IMR-90 (cell line): ENCODE data around the gene APOOL. TPM values are rescaled to one million over a fixed set of nuclear protein-coding genes. Genes with fewer than 3 reads are reported as not detected.
A peak's percentile ranks its signal among the peaks of the same experiment; 100 is the strongest.

ENCODE experiments used
- ATAC-seq: fragments of 200-7000 bp; cut with Tn5 transposase; 2 replicates; pipeline ENCODE4 v1.9.1; 2020; ENCODE audit warnings: low read depth, mild to moderate bottlenecking, moderate library complexity
- BruUV-seq: library from RNA; stranded (reverse); fragments of 400-500 nt; replicated peaks from 2 replicates; lab custom pipeline; 2021; lab: Mats Ljungman, UMichigan
- CTCF ChIA-PET: fragments of 300-600 bp; formaldehyde crosslinking; extraction: SDS; loops from one replicate; lab custom pipeline; 2021; ENCODE audit warnings: antibody characterized with exemption; lab: Yijun Ruan, JAX
- POLR2A ChIA-PET: fragments of 300-600 bp; sonication (Branson Sonifier 250); formaldehyde crosslinking; loops from one replicate; lab custom pipeline; 2022; ENCODE audit warnings: antibody characterized with exemption; ENCODE audit not compliant: unreplicated experiment; lab: Charles Lee
- DNase-seq: peaks from one replicate; pipeline ENCODE4 v3.0.0; 2013
- H2AFZ ChIP-seq: replicated peaks from 2 replicates; pipeline ENCODE3; 2013; ENCODE audit warnings: low read length, mild to moderate bottlenecking; ENCODE audit not compliant: poor library complexity
- H2AK5ac ChIP-seq: 2 replicates; pipeline ENCODE4 v1.6.1; 2013; ENCODE audit warnings: low read depth, low read length, inconsistent platforms
- H2AK9ac ChIP-seq: replicated peaks from 2 replicates; pipeline ENCODE3; 2013; ENCODE audit warnings: mild to moderate bottlenecking, low read depth, low read length, moderate library complexity; ENCODE audit not compliant: poor library complexity
- H2BK120ac ChIP-seq: 2 replicates; pipeline ENCODE4 v1.6.1; 2013; ENCODE audit warnings: low read depth, low read length, inconsistent platforms
- H2BK15ac ChIP-seq: 3 replicates; pipeline ENCODE4 v1.6.1; 2013; ENCODE audit warnings: low read depth, low read length, inconsistent platforms
- H2BK20ac ChIP-seq: 2 replicates; pipeline ENCODE4 v1.6.1; 2013; ENCODE audit warnings: low read depth, mild to moderate bottlenecking, inconsistent platforms, low read length, moderate library complexity
- H2BK5ac ChIP-seq: 2 replicates; pipeline ENCODE4 v1.6.1; 2013; ENCODE audit warnings: mild to moderate bottlenecking, low read depth, low read length, inconsistent platforms; ENCODE audit not compliant: poor library complexity, severe bottlenecking
- H3K14ac ChIP-seq: replicated peaks from 2 replicates; pipeline ENCODE4 v1.6.1; 2013; ENCODE audit warnings: low read depth, low read length, inconsistent platforms
- H3K18ac ChIP-seq: 2 replicates; pipeline ENCODE4 v1.6.1; 2013; ENCODE audit warnings: low read depth, low read length, control low read depth
- H3K23ac ChIP-seq: 2 replicates; pipeline ENCODE4 v1.6.1; 2013; ENCODE audit warnings: low read depth, low read length, inconsistent platforms
- H3K27ac ChIP-seq: 2 replicates; pipeline ENCODE4 v1.5.1; 2013; ENCODE audit warnings: mild to moderate bottlenecking, control low read depth, low read length; ENCODE audit not compliant: insufficient read depth
- H3K27me3 ChIP-seq: 2 replicates; pipeline ENCODE4 v1.6.1; 2013; ENCODE audit warnings: low read length; ENCODE audit not compliant: control insufficient read depth, insufficient read depth
- H3K36me3 ChIP-seq: 2 replicates; pipeline ENCODE4 v1.6.1; 2013; ENCODE audit warnings: low read length, mixed read lengths; ENCODE audit not compliant: control insufficient read depth, insufficient read depth
- H3K4ac ChIP-seq: 2 replicates; pipeline ENCODE4 v1.6.1; 2013; ENCODE audit warnings: low read depth, low read length, inconsistent platforms
- H3K4me1 ChIP-seq: 2 replicates; pipeline ENCODE4 v1.6.1; 2013; ENCODE audit warnings: low read length, mixed read lengths; ENCODE audit not compliant: control insufficient read depth, insufficient read depth
- H3K4me2 ChIP-seq: 2 replicates; pipeline ENCODE4 v1.6.1; 2013; ENCODE audit warnings: low read depth, mild to moderate bottlenecking, control low read depth, low read length, moderate library complexity
- H3K4me3 ChIP-seq: 2 replicates; pipeline ENCODE4 v1.5.1; 2013; ENCODE audit warnings: low read depth, mild to moderate bottlenecking, control low read depth, low read length, moderate library complexity; ENCODE audit not compliant: insufficient read depth
- H3K56ac ChIP-seq: 2 replicates; pipeline ENCODE4 v1.6.1; 2013; ENCODE audit warnings: low read length, inconsistent platforms; ENCODE audit not compliant: insufficient read depth; ENCODE audit errors: extremely low read depth
- H3K79me1 ChIP-seq, 2 experiments: 2 replicates each; pipeline ENCODE4 v1.6.1; 2013; ENCODE audit warnings: low read length in 2 of 2, inconsistent platforms in 1 of 2, low read depth in 1 of 2
- H3K9ac ChIP-seq: 2 replicates; pipeline ENCODE4 v1.6.1; 2013; ENCODE audit warnings: low read depth, low read length, control low read depth
- H3K9me1 ChIP-seq: 2 replicates; pipeline ENCODE4 v1.6.1; 2013; ENCODE audit warnings: low read length, inconsistent platforms; ENCODE audit not compliant: insufficient read depth
- H3K9me3 ChIP-seq: 2 replicates; pipeline ENCODE4 v1.6.1; 2013; ENCODE audit warnings: low read length; ENCODE audit not compliant: control insufficient read depth, insufficient read depth
- H4K20me1 ChIP-seq: 2 replicates; pipeline ENCODE4 v1.6.1; 2013; ENCODE audit warnings: low read length, inconsistent platforms; ENCODE audit not compliant: insufficient read depth
- H4K5ac ChIP-seq: 2 replicates; pipeline ENCODE4 v1.6.1; 2013; ENCODE audit warnings: mild to moderate bottlenecking, low read depth, low read length, control low read depth
- H4K8ac ChIP-seq, 2 experiments: 2 replicates each; pipeline ENCODE4 v1.6.1; 2013; ENCODE audit warnings: low read depth in 2 of 2, low read length in 2 of 2, control low read depth in 1 of 2, inconsistent platforms in 1 of 2
- H4K91ac ChIP-seq: 2 replicates; pipeline ENCODE4 v1.6.1; 2013; ENCODE audit warnings: low read depth, low read length, inconsistent platforms; ENCODE audit not compliant: insufficient read depth
- BHLHE40 ChIP-seq: fragments of 150-350 bp; IDR thresholded peaks from 2 replicates; pipeline ENCODE4 v1.6.1; 2016; ENCODE audit warnings: mild to moderate bottlenecking, low read depth, low read length
- CEBPB ChIP-seq: IDR thresholded peaks from 2 replicates; pipeline ENCODE4 v1.6.1; 2012; ENCODE audit warnings: low read depth, low read length, improper control_type of control experiment
- CHD1 ChIP-seq: IDR thresholded peaks from 2 replicates; pipeline ENCODE4 v1.6.1; 2012; ENCODE audit warnings: low read depth, low read length, improper control_type of control experiment
- CTCF ChIP-seq: conservative IDR thresholded peaks from 2 replicates; pipeline ENCODE4 v1.5.1; 2012; ENCODE audit warnings: mild to moderate bottlenecking, low read depth, low read length, improper control_type of control experiment
- FOS ChIP-seq: fragments of 150-350 bp; IDR thresholded peaks from 2 replicates; pipeline ENCODE4 v1.6.1; 2016; ENCODE audit warnings: low read depth, low read length
- MAZ ChIP-seq: IDR thresholded peaks from 2 replicates; pipeline ENCODE4 v1.6.1; 2012; ENCODE audit warnings: low read depth, mild to moderate bottlenecking, low read length, improper control_type of control experiment, moderate library complexity, borderline replicate concordance
- POLR2A ChIP-seq: IDR thresholded peaks from 2 replicates; pipeline ENCODE4 v1.6.1; 2012; ENCODE audit warnings: mild to moderate bottlenecking, low read depth, low read length
- RAD21 ChIP-seq: IDR thresholded peaks from 2 replicates; pipeline ENCODE4 v1.6.1; 2012; ENCODE audit warnings: low read length, improper control_type of control experiment
- RFX5 ChIP-seq: IDR thresholded peaks from 2 replicates; pipeline ENCODE4 v1.8.0; 2012; ENCODE audit warnings: low read depth, mild to moderate bottlenecking, low read length, moderate library complexity
- SMC3 ChIP-seq: fragments of 150-350 bp; IDR thresholded peaks from 2 replicates; pipeline ENCODE4 v1.6.1; 2016; ENCODE audit warnings: low read depth, mild to moderate bottlenecking, antibody characterized with exemption, low read length, moderate library complexity
- WGBS, 2 experiments: methylation state at CpG; one replicate each; pipeline versions ENCODE4 v1.1.5 to v1.1.7; 2013; ENCODE audit warnings: missing lambda C conversion rate in 2 of 2; ENCODE audit not compliant: insufficient read length in 1 of 2; ENCODE audit errors: extremely low coverage in 2 of 2; 5-methylcytosine and 5-hydroxymethylcytosine counted together
- dilution Hi-C: fragments of 300-500 bp; cut with HindIII; formaldehyde crosslinking; loops from one replicate; pipeline ENCODE4 v1.14.3; 2018; ENCODE audit warnings: low sequenced_read_pairs; ENCODE audit not compliant: unreplicated experiment
- in situ Hi-C: fragments of 300-500 bp; cut with MboI; formaldehyde crosslinking; loops from 3 replicates; pipeline ENCODE4 v1.14.3; 2019; ENCODE audit warnings: low sequenced_read_pairs, inconsistent platforms, mixed read lengths
- intact Hi-C: fragments of 100-400 bp; cut with micrococcal nuclease; formaldehyde crosslinking; loops from 2 replicates; pipeline ENCODE4 v1.10.0; 2022
- polyA plus RNA-seq, 3 experiments: library from polyadenylated mRNA; depleted of rRNA; stranded (reverse); fragments of >200 nt; gene quantifications; 2 replicates each; pipeline ENCODE4 v1.2.3, GENCODE V29; 2012; ENCODE audit warnings: low replicate concordance in 1 of 3
- total RNA-seq: library from RNA; depleted of rRNA; stranded (reverse); fragments of >200 nt; gene quantifications from 2 replicates; pipeline ENCODE4 v1.2.3, GENCODE V29; 2012

The APOOL gene
- total and polyA plus RNA-seq, 2 of the 4 experiments (the other 2 are of a cell fraction): 4.6 to 9.7 TPM

- peak overlapping the region; percentile 27 to 35; a peak in 1 of 4 replicates for H4K8ac ChIP-seq
- H3K79me1 ChIP-seq: 0 out of 4 replicates have a peak, but pooled peaks cover 0 to 4% of the 10 kb centered on the region in 2 experiments
- intact Hi-C loops (loop anchor here (1.0 to 10.0 kb wide), 3 partner anchors 323 to 1138 kb away; no protein-coding TSS in a partner anchor), in situ Hi-C loops (no loop called here), dilution Hi-C loops (no loop called here)
- H2AFZ ChIP-seq: no peak overlapping the region
- H4K20me1 ChIP-seq: no peaks in the 10 kb centered on the region
- BruUV-seq: no TSS peak
- H3K36me3 ChIP-seq: no peaks in the 10 kb centered on the region
- peak overlapping the region; percentile 49; the same call in 1 of the 2 replicates for H3K27ac ChIP-seq
- no peak overlapping the region; the same call in 1 of the 2 replicates for H3K4ac ChIP-seq
- H3K9me3 ChIP-seq: no peaks in the 10 kb centered on the region
- no peak overlapping the region for H3K4me3 ChIP-seq
- no peaks in the 10 kb centered on the region for H3K4me1 ChIP-seq
- ChIA-PET POLR2A (no interaction called here), CTCF (interaction anchor here (0.7 kb wide), 1 partner anchor 323 kb away, joined by 3 read pairs; no protein-coding TSS in a partner anchor)
- no peaks in the 10 kb centered on the region for H3K27me3 ChIP-seq
- peak overlapping the region; percentile 44; the same call in 1 of the 2 replicates for H3K9ac ChIP-seq
- H2BK15ac ChIP-seq: no peak overlapping the region
- DNase-seq (peak; percentile 86), ATAC-seq (peak; percentile 81)
- H4K5ac ChIP-seq: no peak overlapping the region
- H2BK120ac ChIP-seq: peak overlapping the region; percentile 23; the same call in 1 of the 2 replicates
- TF ChIP-seq RAD21 (peak; percentile 51), MAZ (no peak), BHLHE40 (no peak), CHD1 (no peak), RFX5 (no peak), SMC3 (0 out of 2 replicates have a peak, but pooled peaks have one; percentile 19), CTCF (peak; percentile 53), POLR2A (no peak), FOS (peak; percentile 38; the same call in 1 of the 2 replicates), CEBPB (peak; percentile 82)
- H4K91ac ChIP-seq: no peak overlapping the region
- WGBS, 2 experiments: no CpG with 5 or more reads among the region's 2 CpGs
- no peak overlapping the region for H3K14ac ChIP-seq
- no peak overlapping the region for H2AK5ac ChIP-seq
- no peak overlapping the region for H3K18ac ChIP-seq
- peak overlapping the region; percentile 22; the same call in 1 of the 2 replicates for H3K4me2 ChIP-seq
- H2BK20ac ChIP-seq: no peak overlapping the region
- H3K23ac ChIP-seq: peak overlapping the region; percentile 59; the same call in 1 of the 2 replicates
- peak overlapping the region; percentile 91 for H2BK5ac ChIP-seq
- no peaks in the 10 kb centered on the region for H3K9me1 ChIP-seq
- H2AK9ac ChIP-seq: no peak overlapping the region
- H3K56ac ChIP-seq: peak overlapping the region; percentile 51
Measured at GRCh38 chrX:85052636-85053343, 49.1 kb downstream of the APOOL start.
